ENCODE results near the gene AIFM3.

Gene AIFM3

DNA sequence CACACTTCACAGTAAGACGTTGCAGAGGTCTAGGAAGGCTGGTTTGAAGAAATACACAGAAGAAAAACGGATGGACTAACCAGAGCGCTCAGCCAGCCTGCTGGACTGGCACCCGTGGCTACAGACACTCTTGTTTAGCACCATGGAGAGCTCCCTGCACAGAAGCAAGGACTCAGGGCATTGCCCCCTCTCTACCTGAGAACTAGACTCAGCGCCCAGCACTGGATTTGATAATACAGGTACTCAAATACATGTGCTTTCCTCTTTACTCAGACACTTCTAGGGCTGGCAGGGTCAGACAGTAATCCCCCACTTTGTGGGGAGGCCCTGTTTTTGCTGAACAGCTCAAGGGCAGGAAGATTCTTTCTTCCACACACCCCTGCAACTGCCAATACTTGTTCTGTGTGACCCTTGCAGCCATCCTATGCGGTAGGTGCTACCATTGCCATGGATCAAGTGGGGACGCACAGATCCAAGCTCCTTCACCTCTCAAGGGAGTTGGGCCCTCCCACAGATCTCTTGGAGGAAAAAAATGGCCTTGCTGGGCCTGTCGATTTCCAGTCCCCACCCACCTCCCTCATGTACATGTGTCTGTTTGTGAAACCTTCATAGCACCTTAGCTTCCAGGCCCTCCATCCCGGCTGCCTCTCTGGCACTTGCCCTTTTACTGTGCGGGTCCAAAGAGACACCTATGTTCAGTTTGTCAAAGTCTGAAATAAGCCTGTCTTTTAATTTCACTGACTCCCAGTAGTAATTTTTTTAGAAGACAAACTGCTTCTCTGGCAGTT, 42.8 kb downstream of the AIFM3 start:
- DNase-seq: no peak

DNA sequence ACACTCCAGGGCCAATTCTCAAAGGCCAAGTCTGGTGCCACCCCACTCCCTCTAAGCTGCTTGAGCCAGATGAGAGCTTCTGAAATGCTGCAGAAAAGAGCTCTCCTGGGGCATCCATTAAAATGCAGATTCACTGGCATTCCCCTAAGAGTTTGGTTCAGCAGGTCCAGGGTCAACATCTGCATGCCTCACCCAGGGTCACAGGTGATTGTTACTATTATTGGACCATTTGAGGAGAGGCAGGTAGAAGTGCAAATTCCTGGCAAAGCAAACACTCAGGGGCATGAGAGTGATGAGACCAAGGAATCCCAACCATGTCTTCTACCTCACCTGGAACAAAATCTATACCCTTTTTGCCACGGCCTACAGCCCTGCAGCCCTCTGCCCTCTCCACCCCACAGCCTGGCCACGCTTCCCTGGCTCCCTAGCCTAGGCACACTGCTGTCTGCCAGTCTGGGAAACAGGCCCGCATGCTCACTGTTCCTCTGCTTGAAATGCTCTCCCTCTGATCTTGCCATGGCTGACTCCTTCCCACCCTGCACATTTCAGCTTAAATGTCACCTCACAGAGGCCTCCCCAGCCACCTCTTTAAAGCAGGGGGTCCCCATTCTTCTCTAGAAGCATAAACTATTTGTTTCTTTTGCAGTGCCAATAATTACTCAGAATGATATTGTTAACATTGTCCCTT, 43.5 kb downstream of the AIFM3 start:
- DNase-seq: no peak

DNA sequence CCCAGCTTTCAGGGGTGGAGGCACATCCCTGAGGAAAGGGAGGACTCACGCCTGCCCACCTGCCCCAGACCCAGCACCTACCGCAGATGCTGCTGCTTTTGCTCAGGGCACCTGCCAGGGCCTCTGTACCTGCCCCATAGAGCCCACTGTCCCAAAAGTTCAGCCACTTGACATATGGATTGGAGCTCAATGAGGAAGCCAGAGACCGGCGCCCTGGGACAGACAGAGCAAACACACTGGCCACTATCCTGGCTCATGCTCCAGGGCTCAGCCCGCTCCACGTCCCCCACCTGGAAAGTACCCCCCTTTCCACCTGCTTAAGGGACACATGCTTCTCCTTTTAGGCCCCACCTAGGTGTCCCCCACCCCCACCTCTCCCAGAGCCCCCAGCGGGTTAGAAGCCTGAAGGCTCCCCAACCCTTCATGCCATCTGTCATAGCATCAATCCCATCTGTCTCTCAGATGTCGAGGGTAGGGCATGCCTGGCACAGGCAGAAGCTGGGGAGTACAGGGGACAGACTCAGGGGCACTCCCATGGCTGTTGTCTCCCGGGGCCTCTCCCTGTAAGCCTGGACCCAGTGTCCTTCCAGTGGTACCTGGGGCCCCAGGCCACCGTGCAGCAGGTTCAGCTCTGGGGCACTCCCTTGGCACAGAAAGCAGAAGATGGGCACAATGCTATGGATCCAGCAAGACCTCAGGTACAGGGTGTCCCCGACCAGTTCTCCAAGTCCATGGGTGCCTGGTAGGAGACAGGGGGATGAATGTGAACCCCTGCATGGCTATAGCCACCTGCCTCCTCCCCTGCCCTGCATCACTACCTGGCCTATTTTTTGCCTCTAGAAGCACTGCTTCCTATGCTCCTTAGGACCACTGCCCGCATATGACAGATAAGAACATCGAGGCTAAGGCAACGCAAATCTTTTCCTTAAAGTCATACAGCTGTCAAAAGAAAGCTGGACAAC, 45.7 kb downstream of the AIFM3 start:
- no peak for DNase-seq

DNA sequence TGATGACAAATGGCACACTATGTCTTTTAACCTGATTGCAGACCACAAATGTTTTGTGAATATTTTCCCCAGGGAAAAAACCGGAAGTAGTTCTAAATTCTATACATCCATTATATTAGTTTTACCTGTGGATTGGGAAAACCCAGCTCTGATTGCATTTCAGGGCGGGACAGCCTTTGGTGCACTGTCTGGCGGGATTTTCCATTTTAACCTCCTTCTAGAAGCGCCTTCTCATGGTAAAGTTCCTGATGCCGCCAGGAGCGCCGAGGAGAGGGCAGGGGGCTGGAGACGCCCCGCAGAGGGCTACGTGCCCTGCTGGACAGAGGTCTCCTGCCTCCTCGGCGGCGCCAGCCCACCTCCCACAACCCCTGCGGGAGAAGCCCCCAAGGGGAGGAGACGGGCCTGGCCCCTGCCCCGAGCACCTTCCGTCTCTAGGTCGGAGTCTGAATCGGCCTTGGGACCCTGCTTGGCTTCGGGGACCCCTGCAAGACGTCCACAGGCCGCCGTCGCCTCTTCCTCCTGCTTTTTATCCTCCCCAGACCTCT, 46.7 kb downstream of the AIFM3 start:
- DNase-seq: no peak

DNA sequence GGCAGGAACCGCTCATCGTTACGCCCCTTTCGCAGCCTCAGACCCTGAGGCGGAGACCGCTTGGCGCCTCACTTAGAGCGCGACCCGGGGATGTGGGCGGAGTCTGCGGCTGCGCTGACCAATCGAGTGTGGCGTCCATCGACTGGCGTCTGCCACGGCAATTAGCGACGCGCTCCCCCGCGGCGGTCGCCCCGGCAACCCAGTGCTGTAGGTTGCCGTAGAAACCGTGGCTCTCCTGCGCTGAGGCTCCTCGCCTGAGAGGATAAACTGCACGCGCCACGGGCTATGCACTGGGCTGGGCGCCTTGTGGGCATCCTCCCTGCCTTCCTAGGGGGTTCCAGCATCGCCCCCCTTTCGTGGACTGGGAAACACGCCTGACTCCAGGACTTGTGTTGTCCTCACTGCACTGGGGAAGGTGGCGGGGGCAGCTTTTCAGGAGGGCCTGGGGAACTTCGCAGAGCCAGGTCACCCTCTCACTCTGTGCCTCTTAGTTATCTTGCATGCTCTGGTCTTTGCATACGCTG, 47.2 kb downstream of the AIFM3 start:
- peak; percentile 92 for DNase-seq

DNA sequence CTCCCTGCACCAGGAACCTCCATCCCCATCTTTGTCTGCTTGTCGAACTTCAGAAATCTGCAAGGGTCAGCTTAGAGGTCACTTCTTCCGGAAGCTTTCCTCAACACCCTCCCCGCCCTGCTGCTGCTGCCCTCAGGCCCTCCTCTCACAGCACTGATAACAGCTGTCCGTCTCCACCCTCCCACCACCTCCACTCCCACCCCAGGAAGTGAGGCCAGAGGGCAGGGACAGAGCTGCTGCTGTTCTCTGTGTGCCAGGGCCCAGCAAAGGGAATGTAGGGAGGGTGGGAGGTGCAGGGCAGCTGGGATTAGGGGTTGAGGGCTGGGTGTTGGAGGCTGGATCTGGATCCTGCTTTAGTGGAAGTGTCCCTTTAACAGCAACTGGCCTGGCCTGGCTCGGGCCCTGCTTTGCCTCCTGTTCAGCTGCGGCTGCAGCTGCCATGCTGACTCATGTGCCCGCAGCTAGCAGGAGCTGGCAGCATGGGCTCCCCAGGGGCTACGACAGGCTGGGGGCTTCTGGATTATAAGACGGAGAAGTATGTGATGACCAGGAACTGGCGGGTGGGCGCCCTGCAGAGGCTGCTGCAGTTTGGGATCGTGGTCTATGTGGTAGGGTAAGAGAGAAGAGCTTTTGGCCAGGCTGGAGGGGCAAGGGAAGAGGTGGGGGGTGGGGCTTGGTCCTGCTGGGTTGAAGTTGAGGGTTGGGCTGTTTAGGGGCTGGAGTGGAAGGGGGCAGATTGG, 47.8 kb downstream of the AIFM3 start, which contains the start of gene P2RX6:
TSS of gene P2RX6 (plus strand) at position 440 of the 740 bp plus-strand sequence. CDS start at position 450, 10 bp downstream.
- no peak for DNase-seq

DNA sequence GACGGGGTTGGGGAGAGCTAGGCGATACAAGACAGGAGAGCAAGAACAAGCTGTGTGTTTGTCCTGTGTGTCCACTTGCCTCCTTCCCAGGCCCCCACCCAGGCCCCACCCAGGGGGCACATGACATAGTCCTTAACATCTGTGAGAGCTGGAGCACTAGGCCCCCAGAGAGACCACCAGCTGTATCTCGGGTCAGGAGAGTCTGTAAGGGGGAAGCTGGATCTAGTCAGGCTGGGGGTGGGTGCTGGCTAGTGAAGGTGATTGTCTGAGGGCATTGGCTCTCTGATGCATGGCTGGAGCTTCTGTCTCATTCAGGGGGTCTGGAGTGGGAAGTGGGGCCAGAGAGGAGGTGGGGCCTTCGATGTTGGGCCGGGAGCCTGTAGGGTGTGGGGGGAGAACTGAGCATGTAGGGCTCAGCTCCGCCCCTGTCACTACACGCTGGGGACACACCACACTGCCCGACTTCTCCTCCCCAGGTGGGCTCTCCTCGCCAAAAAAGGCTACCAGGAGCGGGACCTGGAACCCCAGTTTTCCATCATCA, 48.5 kb downstream of the AIFM3 start:
- no peak for DNase-seq

DNA sequence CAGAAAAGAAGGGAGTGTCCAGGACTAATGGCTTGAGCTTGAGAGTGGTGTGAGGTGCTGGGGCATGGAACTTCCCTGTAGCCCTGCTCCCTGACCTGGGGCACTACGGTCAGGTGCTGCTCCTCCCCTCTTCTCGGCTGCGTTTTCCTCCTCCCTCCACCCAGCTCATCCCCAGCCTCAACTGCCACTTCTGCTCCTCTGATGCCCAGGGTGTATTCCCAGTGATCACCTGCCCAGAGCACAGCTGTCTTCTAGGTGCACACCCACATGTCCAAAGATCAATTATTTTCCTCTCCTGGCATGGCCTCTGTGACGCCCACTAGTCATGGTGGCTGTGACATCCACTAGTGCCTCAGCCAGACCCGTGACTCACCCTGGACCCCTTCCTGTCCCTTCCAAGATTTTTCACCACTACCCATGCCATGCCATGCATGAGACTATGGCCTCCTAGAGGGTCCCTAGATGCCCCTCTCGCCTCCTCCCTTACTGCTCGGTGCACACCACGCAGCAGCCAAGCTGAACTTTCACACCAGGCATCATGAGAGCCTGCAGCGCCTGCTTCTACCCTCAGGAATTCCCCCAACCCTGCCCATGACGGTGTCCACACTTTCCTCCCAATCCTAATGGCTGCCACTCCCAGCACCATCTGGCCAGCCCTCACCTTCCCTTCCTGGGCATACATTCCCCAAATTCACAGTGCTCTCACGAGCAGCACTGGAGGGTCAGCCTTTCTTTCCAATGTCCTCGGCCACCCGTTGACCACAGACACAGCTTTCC, 49.8 kb downstream of the AIFM3 start:
- no peak for DNase-seq

DNA sequence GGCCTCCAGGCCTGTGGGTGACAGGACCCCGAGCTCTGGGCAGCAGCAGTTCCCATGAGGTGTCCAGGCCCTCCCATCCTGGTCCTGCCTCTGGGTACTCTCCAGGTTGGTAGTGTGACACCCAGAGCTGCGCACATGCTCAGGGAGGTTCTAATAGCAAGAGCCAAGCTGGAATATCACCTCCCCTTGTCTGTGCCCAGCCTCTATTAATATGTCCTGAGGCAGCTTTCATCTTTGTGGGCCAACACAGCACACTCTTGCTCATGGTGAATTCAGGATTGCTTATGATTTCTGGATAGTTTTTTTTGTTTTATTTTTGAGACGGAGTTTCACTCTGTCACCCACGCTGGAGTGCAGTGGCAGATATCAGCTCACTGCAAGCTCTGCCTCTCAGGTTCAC, 51.3 kb downstream of the AIFM3 start:
- no peak for DNase-seq

DNA sequence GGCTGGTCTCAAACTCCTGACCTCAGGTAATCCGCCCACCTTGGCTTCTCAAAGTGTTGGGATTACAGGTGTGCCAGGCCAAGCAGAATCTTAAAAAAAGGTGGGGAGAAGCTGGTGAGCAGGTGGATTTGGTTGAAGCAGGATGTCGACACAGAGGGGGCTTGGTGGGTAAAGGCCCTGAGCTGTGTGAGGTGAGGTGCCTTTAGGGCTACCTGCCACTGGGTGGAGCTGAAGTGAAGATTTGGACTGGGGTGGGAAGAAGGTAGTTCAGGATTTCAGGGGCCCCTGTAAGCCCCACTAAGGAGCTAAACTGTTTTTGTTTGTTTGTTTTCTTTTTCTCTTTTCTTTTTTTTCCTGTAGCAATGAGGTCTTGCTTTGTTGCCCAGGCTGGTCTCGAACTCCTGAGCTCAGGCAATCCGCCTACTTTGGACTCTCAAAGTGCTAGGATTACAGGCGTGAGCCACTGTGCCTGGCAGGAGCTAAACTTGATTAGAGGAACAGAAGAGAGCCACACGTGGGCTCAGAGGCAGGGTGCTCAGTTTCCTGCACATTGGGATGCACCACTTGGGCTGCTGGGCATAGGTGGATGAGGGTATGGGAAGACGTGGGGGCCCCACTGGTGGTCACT, 53.9 kb downstream of the AIFM3 start:
- no peak for DNase-seq

DNA sequence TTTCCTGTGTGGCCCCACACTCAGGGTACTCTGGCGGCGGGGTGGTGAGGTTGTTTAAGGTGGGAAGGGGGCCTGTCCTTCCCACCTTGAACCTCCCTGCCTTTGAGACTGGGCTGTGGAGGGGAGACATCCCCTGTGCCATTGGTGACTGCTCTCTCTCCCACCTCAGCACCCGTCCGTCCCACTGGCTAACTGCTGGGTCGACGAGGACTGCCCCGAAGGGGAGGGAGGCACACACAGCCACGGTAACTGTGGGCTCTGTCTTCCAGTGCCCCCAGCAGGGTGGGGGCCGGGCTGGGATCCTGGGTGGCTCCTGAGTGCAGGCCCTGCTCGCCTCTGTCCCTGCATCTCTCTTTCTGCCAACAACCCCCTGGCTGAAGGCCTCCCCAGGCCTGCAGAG, 55.5 kb downstream of the AIFM3 start:
- no peak for DNase-seq

DNA sequence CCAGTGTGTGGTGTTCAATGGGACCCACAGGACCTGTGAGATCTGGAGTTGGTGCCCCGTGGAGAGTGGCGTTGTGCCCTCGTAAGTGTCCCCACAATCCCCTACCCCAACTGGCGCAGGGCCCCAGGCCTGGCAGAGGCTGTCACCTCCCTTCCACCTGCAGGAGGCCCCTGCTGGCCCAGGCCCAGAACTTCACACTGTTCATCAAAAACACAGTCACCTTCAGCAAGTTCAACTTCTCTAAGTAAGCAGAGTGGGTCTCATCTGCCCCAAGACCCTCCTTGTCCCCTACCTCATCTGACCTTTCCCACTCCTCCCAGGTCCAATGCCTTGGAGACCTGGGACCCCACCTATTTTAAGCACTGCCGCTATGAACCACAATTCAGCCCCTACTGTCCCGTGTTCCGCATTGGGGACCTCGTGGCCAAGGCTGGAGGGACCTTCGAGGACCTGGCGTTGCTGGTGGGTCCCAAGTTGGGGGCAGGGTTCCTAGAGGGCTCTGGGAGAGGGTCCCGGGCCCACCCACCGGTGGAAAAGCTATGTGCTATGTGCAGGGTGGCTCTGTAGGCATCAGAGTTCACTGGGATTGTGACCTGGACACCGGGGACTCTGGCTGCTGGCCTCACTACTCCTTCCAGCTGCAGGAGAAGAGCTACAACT, 56.0 kb downstream of the AIFM3 start:
- no peak for DNase-seq

DNA sequence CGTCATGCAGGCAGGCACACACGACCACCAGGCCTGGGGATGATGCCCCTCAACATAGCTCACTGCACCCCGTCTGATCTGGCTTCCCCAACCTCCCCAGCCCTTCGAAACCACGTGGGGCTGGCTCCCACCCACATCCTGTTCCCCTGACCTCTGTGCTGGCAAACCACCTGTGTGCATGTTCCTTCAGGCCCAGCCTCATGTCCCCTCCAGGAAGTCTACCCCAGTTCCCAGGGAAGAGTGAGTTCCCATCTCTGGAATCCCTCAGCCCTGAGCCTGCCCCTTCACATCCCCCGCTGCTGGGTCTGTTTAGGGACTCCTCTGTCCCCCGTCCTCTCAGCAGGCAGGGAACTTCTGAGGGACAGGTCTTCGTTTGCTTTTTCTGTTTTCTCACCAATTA, 58.2 kb downstream of the AIFM3 start:
- DNase-seq: peak; percentile 71

DNA sequence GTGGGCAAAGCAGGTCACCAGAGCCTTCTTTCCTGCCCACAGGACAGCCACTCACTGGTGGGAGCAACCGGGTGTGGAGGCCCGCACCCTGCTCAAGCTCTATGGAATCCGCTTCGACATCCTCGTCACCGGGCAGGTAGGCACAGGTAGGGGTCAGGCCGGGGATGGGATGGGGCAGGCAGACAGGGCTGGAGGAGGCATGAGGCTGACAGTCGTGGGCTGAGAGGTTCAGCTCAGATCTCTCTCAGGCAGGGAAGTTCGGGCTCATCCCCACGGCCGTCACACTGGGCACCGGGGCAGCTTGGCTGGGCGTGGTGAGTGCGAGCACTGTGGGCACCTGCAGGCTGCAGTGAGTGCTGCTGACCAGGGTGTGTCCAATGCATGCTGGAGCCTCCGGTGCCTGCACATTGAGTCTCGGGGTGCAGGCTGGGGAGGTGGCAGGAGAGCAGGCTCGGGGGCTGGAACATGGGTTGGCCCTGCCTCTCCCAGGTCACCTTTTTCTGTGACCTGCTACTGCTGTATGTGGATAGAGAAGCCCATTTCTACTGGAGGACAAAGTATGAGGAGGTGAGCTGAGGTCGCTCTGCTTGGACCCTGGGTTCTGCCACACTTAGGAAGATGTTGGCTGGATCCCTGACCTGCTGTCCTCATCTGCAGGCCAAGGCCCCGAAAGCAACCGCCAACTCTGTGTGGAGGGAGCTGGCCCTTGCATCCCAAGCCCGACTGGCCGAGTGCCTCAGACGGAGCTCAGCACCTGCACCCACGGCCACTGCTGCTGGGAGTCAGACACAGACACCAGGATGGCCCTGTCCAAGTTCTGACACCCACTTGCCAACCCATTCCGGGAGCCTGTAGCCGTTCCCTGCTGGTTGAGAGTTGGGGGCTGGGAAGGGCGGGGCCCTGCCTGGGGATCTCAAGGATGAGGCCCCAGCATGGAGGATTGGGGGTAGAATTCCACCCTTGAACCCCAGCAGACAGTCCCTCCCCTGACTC, 59.0 kb downstream of the AIFM3 start:
- DNase-seq: no peak

DNA sequence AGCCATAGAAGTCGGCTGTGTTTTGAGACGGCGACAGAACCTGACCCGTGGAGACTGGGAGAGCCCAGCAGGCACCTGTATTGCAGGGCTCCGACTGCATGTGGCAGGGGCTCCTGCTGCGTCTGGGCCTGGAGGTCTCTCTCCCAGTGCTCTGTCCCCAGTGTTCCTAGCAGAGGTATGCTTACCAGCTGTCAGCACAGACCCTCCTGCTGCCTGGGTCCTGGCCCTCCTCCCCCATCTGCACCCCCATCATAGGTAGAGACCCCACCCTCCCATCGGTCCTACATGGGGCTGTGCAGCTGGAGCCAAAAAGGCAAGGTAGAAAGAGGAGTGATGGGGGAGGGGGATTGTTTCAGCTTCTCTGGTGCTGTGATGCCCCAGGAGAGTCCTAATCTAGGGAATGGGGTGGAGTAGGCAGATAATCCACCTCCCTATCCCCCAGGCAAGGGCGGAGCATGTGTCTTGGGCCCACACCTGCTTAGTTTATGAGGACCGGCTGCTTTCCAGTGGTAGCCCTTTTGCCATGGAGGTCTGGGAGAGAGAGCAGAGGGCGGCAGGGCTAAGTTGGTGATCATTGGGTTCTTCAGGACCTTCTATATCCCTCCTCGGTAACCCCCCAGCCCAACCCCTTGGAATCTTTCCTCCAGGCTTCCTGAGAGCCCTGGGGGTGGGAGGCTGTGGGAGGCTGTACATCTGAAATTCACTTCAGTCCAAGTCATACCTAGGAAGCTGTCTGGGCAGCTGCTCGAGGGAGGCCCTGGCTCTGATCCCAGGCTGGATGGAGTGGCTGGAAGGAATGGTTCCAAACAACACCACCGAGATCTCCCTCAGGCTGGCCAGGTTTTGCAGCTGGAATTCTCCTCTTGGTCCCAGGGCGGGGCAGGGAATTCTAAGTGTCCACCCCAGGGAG, 60.0 kb downstream of the AIFM3 start:
- no peak for DNase-seq

DNA sequence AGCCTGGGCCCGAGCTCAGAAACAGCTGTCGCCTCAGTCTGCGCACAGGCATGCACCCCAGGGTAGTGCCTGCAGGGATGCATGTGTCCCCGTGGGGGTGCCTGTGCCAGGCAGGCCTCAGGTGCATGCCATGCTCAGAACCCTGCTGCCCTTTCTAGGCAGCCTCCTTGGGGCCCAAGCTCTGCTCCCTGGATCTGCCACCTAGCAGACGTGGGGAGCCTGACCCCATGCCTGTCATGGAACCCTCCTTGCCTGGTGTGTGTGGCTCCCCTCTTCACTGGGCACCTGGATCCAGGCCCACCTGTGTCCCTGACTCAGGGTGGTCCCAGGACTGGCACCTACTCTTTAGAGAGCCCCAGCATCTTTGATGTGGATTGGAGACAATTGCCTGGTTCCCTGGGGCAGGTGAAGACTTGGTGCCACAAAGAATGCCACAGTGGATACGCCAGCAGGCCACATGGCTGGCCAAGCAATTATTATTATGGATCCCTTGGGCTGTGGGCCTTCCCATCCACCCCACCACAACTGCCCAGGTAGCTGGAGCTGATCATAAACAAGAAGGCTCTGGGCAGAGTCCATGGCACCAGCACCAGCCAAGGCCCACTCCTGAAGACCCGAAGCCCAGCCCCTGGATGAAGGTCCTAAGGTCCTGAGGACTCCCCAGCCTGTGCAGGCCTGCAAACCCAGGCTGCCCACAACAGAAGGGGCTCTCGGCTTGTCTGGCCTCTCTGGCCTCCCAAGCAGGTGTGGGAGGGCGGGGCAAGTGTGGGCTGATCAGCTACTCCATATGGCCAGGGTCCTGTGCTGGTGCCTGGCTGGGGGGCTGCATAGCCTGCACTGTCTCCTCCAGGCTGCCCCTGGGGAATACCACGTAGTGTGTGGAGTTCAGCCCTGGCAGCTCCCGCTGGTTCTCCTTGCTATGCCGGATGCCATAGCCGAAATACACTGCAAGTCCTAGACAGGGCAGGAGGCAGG, 61.5 kb downstream of the AIFM3 start:
- DNase-seq: no peak

Data from activated CD8-positive, alpha-beta memory T cell treated with anti-CD3 and anti-CD28 coated beads for 24 hours (primary cell).